Calu3 (cell line): Measurements from ENCODE around the gene GAB3. TPM values are rescaled to one million over a fixed set of nuclear protein-coding genes. Genes with fewer than 3 reads are reported as not detected.

Experiments
- BruUV-seq: library from RNA; stranded (reverse); fragments of 400-500 nt; replicated peaks from 2 replicates; lab custom pipeline; 2021; lab: Mats Ljungman, UMichigan
- CTCF ChIA-PET: fragments of 300-600 bp; sonication (Branson Sonifier 250); formaldehyde crosslinking; loops from one replicate; lab custom pipeline; 2022; ENCODE audit warnings: antibody characterized with exemption; lab: Charles Lee
- DNase-seq: peaks from one replicate; pipeline ENCODE4 v3.0.0; 2022
- H3K27ac Mint-ChIP-seq: one replicate; pipeline ENCODE4 v1.8.0; 2022; ENCODE audit warnings: mixed read lengths; ENCODE audit not compliant: unreplicated experiment
- H3K27me3 Mint-ChIP-seq: one replicate; pipeline ENCODE4 v1.8.0; 2022; ENCODE audit warnings: mixed read lengths; ENCODE audit not compliant: unreplicated experiment
- H3K36me3 Mint-ChIP-seq: one replicate; pipeline ENCODE4 v1.8.0; 2022; ENCODE audit warnings: mild to moderate bottlenecking, moderate library complexity, mixed read lengths; ENCODE audit not compliant: insufficient read depth, unreplicated experiment
- H3K4me1 Mint-ChIP-seq: one replicate; pipeline ENCODE4 v1.8.0; 2022; ENCODE audit warnings: mild to moderate bottlenecking, low read depth, mixed read lengths; ENCODE audit not compliant: unreplicated experiment
- H3K4me3 Mint-ChIP-seq: one replicate; pipeline ENCODE4 v1.8.0; 2022; ENCODE audit warnings: mild to moderate bottlenecking, low read depth, moderate library complexity, mixed read lengths; ENCODE audit not compliant: unreplicated experiment
- H3K9me3 Mint-ChIP-seq: one replicate; pipeline ENCODE4 v1.8.0; 2022; ENCODE audit warnings: low read depth, mixed read lengths; ENCODE audit not compliant: unreplicated experiment
- intact Hi-C: fragments of 100-400 bp; cut with micrococcal nuclease; formaldehyde crosslinking; loops from one replicate; pipeline ENCODE4 v1.10.0; 2022; ENCODE audit not compliant: unreplicated experiment
- total RNA-seq: library from RNA; stranded (reverse); gene quantifications from 2 replicates; pipeline ENCODE4 v1.2.3, GENCODE V29; 2022
- TF ChIP-seq, protein P1 (sequence below): fragments of 200-600 bp; IDR thresholded peaks from one replicate; pipeline ENCODE4 v1.8.0; 2022; ENCODE audit warnings: antibody characterized with exemption; ENCODE audit not compliant: unreplicated experiment

GAB3 gene
- total RNA-seq, 1 experiment from 2014 or later: not detected

DNA sequence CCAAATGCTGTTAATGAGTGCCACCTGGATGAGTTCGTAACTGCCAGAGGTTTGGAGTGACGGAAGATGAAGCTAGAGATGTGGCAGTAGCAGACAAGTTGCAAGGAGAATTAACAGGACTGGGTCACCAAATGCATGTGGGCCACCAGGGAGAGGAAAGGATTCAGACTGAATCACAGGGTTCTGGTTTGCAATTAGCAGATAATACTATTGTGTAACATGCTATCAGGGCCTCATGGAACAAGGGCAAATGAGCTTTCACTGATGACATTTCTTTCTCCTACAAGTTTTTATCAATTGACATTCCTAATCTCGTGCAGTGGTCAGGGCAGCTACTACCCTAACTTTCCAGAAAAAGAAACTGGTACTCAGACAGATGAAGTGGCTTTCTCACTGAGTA is 21.4 kb downstream of the GAB3 start:
- Mint-ChIP-seq H3K27ac (no peak overlapping the region), H3K4me1 (peaks cover 18% of the 10 kb centered on the region), H3K4me3 (no peak overlapping the region), H3K27me3 (peaks cover 28% of the 10 kb centered on the region), H3K9me3 (no peaks in the 10 kb centered on the region), H3K36me3 (no peaks in the 10 kb centered on the region)
- CTCF ChIA-PET: no interaction called here
- intact Hi-C loops: no loop called here
- TF ChIP-seq, protein P1, sequence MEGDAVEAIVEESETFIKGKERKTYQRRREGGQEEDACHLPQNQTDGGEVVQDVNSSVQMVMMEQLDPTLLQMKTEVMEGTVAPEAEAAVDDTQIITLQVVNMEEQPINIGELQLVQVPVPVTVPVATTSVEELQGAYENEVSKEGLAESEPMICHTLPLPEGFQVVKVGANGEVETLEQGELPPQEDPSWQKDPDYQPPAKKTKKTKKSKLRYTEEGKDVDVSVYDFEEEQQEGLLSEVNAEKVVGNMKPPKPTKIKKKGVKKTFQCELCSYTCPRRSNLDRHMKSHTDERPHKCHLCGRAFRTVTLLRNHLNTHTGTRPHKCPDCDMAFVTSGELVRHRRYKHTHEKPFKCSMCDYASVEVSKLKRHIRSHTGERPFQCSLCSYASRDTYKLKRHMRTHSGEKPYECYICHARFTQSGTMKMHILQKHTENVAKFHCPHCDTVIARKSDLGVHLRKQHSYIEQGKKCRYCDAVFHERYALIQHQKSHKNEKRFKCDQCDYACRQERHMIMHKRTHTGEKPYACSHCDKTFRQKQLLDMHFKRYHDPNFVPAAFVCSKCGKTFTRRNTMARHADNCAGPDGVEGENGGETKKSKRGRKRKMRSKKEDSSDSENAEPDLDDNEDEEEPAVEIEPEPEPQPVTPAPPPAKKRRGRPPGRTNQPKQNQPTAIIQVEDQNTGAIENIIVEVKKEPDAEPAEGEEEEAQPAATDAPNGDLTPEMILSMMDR: no peak
- no peak for DNase-seq
- BruUV-seq: no TSS peak

DNA sequence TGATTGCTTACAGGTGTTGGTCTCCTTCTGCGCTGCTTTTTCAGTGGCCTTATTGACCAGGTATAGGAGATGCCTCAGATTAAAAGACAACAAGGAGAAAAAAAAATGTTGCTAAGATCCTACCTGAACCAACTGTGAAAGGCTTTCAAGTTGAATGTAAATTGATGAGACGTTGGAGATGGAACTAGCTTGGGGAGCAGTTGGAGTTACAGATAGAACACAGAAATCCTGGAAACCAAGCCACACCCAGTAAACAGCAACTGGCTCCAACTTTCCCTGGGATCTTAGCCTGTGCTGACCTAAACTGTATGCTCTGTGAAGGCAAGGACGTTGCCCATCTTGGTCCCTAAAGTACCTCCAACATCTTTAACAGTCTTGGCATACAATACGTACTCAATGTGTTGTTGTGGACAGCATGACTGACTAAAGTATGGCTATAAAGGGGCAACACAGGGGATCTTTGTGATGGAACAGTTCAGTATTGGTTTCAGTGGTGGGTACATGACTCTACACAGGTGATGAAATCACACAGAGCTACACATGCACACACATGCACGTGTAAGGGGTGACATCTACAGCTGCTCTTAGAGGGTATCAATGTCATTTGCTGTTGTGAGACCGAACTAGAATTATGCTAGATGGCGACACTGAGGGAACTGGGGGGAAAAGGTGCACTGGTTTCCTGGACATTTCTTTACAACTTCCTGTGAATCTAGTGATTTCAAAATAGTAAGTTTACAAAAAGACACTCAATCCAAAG is 22.3 kb downstream of the GAB3 start:
- Mint-ChIP-seq H3K9me3 (no peaks in the 10 kb centered on the region), H3K4me1 (peaks cover 18% of the 10 kb centered on the region), H3K27me3 (peaks cover 30% of the 10 kb centered on the region)

DNA sequence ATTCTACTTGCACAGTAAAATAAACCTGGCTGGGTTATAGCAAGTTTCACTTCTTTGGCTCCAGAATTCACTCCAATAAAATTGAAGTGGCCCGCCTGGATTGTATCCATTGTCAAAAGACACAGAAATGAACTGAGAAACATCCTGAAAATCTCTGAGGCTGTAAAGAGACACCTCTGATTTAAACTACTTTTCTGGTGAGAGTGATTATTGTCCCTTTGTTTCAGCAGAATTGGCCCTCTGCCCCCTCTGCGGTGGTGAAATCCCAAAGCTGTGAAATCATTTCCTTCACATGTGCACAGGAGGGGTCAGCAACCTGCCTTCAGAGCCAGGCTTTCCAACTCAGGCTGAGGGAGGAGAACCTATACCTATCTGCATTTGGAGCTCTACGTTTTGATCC is 23.0 kb downstream of the GAB3 start:
- CTCF ChIA-PET: no interaction called here
- intact Hi-C loops: no loop called here
- BruUV-seq: no TSS peak
- Mint-ChIP-seq H3K27ac (no peak overlapping the region), H3K4me3 (no peak overlapping the region), H3K9me3 (no peaks in the 10 kb centered on the region), H3K4me1 (peaks cover 14% of the 10 kb centered on the region), H3K36me3 (no peaks in the 10 kb centered on the region), H3K27me3 (peaks cover 37% of the 10 kb centered on the region)
- TF ChIP-seq, protein P1: no peak
- DNase-seq: peak; percentile 36

More for the DNA sequence above, 22.3 kb downstream of the GAB3 start:
- no peak for DNase-seq
- no peak overlapping the region for H3K27ac Mint-ChIP-seq
- H3K36me3 Mint-ChIP-seq: no peaks in the 10 kb centered on the region
- no TSS peak for BruUV-seq
- TF ChIP-seq, protein P1: no peak
- intact Hi-C loops: no loop called here
- CTCF ChIA-PET: no interaction called here
- H3K4me3 Mint-ChIP-seq: no peak overlapping the region

DNA sequence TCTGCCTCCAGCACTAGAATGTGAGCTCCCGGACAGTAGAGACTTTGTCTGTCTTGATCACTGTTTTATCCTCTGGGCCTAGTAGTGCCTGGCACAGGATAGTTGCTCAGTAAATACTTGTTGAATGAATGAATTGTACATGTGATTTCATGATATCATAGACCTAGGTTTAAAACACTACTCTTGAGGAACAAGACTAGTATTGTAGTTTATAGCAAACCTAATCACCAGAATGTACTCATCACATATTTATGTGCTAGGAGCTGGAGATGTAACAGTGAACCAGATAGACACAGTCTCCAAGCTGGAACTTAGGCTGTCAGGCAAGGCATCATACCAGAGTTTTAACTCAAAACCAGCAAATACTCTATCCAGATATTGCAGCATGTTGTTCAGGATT is 23.5 kb downstream of the GAB3 start:
- CTCF ChIA-PET: no interaction called here
- no peak overlapping the region for H3K4me3 Mint-ChIP-seq
- BruUV-seq: no TSS peak

More for the DNA sequence above, 23.5 kb downstream of the GAB3 start:
- Mint-ChIP-seq H3K27ac (no peak overlapping the region), H3K4me1 (peaks cover 9% of the 10 kb centered on the region), H3K9me3 (no peaks in the 10 kb centered on the region), H3K36me3 (no peaks in the 10 kb centered on the region), H3K27me3 (peaks cover 41% of the 10 kb centered on the region)
- intact Hi-C loops: no loop called here
- TF ChIP-seq, protein P1: no peak
- no peak for DNase-seq
